SK-N-SH (cell line): ENCODE results near the gene GCH1. TPM values are rescaled to one million over a fixed set of nuclear protein-coding genes. Genes with fewer than 3 reads are reported as not detected.

Experiments used
- polyA plus RNA-seq, 3 experiments: library from polyadenylated mRNA; depleted of rRNA; stranded (reverse); fragments of >200 nt; gene quantifications; 2 replicates each; pipeline ENCODE4 v1.2.3, GENCODE V29; 2012
- small RNA-seq, 7 experiments: library from RNA; depleted of rRNA; stranded (forward); fragments of <200 nt; gene quantifications; one replicate each; pipeline ENCODE3, GENCODE V24; 2012

Gene GCH1
- polyA plus RNA-seq, 1 of the 3 experiments (the other 2 are of a cell fraction) = 2.2 TPM

Small RNA genes within 50 kb of the gene (small RNA-seq; reads per million reads assigned to genes)
- gene MIR4308 = 0 reads per million in 7 experiments
- gene RNU6ATAC9P = 0 reads per million in 7 experiments

Other genes with a start within 250 kb of the GCH1 start
- gene WDHD1, start 124.3 kb upstream of the GCH1 start, polyA plus RNA-seq (2012; rRNA removed) = 2.9 and 3.6 TPM in 2 replicates
- 2.2 and 3.2 TPM in 2 replicates for gene SOCS4, start 124.4 kb upstream of the GCH1 start, polyA plus RNA-seq (2012; rRNA removed)
- gene MAPK1IP1L, start 148.8 kb upstream of the GCH1 start, polyA plus RNA-seq (2012; rRNA removed) = 105 and 129 TPM in 2 replicates
- 59.5 and 59.8 TPM in 2 replicates for gene LGALS3, start 226.4 kb upstream of the GCH1 start, polyA plus RNA-seq (2012; rRNA removed)